Fibroblast of lung (primary cell): ENCODE results near the gene SLC11A2. TPM values are rescaled to one million over a fixed set of nuclear protein-coding genes. Genes with fewer than 3 reads are reported as not detected.
A peak's percentile ranks its signal among the peaks of the same experiment; 100 is the strongest.

Experiments used
- DNase-seq, 2 donors: peaks; one replicate each; pipeline versions ENCODE4 v3.0.0 to v3.0.0-alpha.2; 2010; ENCODE audit warnings: low read depth in 2 of 2
- H2AFZ ChIP-seq: 2 replicates; pipeline ENCODE4 v1.5.1; 2012; ENCODE audit warnings: low read length, control low read depth, inconsistent platforms
- H3K27ac ChIP-seq: 2 replicates; pipeline ENCODE4 v1.5.1; 2011; ENCODE audit warnings: low read length, control low read depth; ENCODE audit not compliant: insufficient read depth
- H3K27me3 ChIP-seq: 2 replicates; pipeline ENCODE4 v1.5.1; 2011; ENCODE audit warnings: mild to moderate bottlenecking, low read length; ENCODE audit not compliant: control insufficient read depth, insufficient read depth
- H3K36me3 ChIP-seq: 2 replicates; pipeline ENCODE4 v1.5.1; 2011; ENCODE audit warnings: low read length; ENCODE audit not compliant: control insufficient read depth, insufficient read depth
- H3K4me1 ChIP-seq: 2 replicates; pipeline ENCODE4 v1.5.1; 2011; ENCODE audit warnings: low read length; ENCODE audit not compliant: control insufficient read depth, insufficient read depth; ENCODE audit errors: extremely low read depth
- H3K4me2 ChIP-seq: 2 replicates; pipeline ENCODE4 v1.5.1; 2011; ENCODE audit warnings: low read length, control low read depth; ENCODE audit not compliant: insufficient read depth; ENCODE audit errors: extremely low read depth
- H3K4me3 ChIP-seq, 4 experiments: fragments of 200-600 bp in 1 of 4; sonication (generic) in 1 of 4; replicated peaks in 1 of 4; 2 replicates each; pipeline ENCODE4 v1.5.1; 2011 to 2016; ENCODE audit warnings: low read length in 4 of 4, low read depth in 3 of 4, mild to moderate bottlenecking in 3 of 4, control low read depth in 2 of 4, inconsistent platforms in 1 of 4, mixed read lengths in 1 of 4; ENCODE audit not compliant: insufficient read depth in 1 of 4; ENCODE audit errors: control extremely low read depth in 1 of 4
- H3K79me2 ChIP-seq: 2 replicates; pipeline ENCODE4 v1.5.1; 2012; ENCODE audit warnings: mild to moderate bottlenecking, low read length, inconsistent platforms; ENCODE audit not compliant: control insufficient read depth, insufficient read depth
- H3K9ac ChIP-seq: 2 replicates; pipeline ENCODE4 v1.5.1; 2011; ENCODE audit warnings: mild to moderate bottlenecking, low read length, control low read depth; ENCODE audit not compliant: insufficient read depth
- H3K9me3 ChIP-seq: 2 replicates; pipeline ENCODE4 v1.5.1; 2012; ENCODE audit warnings: low read depth, low read length; ENCODE audit not compliant: control insufficient read depth, insufficient read depth
- H4K20me1 ChIP-seq: 2 replicates; pipeline ENCODE4 v1.5.1; 2011; ENCODE audit warnings: low read length; ENCODE audit not compliant: control insufficient read depth, insufficient read depth; ENCODE audit errors: extremely low read depth
- EZH2 ChIP-seq: IDR thresholded peaks from 2 replicates; pipeline ENCODE4 v1.5.1; 2012; ENCODE audit warnings: low read length, control low read depth, mild to moderate bottlenecking; ENCODE audit errors: missing control alignments
- polyA plus RNA-seq, 2 donors: library from polyadenylated mRNA; depleted of rRNA in 1 of 2; stranded (reverse) in 1 of 2; unstranded in 1 of 2; fragments of >200 nt; gene quantifications; 2 replicates each; pipeline ENCODE4 v1.2.1, GENCODE V29; 2011 to 2012; ENCODE audit warnings: missing spikeins in 1 of 2
- total RNA-seq: library from RNA; depleted of rRNA; stranded (reverse); fragments of >200 nt; gene quantifications from 2 replicates; pipeline ENCODE4 v1.2.1, GENCODE V29; 2014
- TF ChIP-seq, protein P1 (sequence below), 2 donors: IDR thresholded peaks in 1 of 2; conservative IDR thresholded peaks in 1 of 2; 1 replicate in 1 of 2; 2 replicates in 1 of 2; pipeline ENCODE4 v1.5.1; 2011 to 2012; ENCODE audit warnings: low read length in 2 of 2, control low read depth in 1 of 2, inconsistent platforms in 1 of 2, low read depth in 1 of 2, mild to moderate bottlenecking in 1 of 2

SLC11A2 gene
- total and polyA plus RNA-seq, 2 donors (not counting 1 experiment from before 2014, with no cell fraction given) = 38.6 to 75.0 TPM

DNA sequence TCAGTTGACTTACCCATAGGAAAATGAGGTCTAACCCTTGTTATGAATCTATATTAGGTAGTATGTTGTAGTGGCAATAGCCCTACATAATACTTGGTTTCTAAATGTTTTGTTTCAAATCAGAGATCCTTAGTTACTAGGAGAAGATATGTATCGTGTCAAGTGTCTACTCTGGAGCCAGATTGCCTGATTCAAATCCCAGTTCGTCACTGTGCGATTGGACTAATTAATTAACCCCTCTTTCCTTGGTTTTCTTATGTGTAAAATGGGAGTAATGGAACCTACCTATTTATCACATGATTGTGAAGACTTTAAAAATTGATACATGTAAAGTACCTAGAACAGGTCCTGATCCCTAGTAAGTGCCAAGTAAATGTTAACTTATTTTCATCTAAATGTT is 23.3 kb upstream of the SLC11A2 start:
- no peaks in the 10 kb centered on the region for H4K20me1 ChIP-seq
- H3K4me2 ChIP-seq = peak overlapping the region; percentile 99
- DNase-seq = no peak
- peaks cover 5% of the 10 kb centered on the region for H3K4me1 ChIP-seq
- H3K79me2 ChIP-seq = peaks cover 17% of the 10 kb centered on the region
- peak overlapping the region; percentile 86 to 99 (median 92) for H3K4me3 ChIP-seq
- TF ChIP-seq, protein P1, sequence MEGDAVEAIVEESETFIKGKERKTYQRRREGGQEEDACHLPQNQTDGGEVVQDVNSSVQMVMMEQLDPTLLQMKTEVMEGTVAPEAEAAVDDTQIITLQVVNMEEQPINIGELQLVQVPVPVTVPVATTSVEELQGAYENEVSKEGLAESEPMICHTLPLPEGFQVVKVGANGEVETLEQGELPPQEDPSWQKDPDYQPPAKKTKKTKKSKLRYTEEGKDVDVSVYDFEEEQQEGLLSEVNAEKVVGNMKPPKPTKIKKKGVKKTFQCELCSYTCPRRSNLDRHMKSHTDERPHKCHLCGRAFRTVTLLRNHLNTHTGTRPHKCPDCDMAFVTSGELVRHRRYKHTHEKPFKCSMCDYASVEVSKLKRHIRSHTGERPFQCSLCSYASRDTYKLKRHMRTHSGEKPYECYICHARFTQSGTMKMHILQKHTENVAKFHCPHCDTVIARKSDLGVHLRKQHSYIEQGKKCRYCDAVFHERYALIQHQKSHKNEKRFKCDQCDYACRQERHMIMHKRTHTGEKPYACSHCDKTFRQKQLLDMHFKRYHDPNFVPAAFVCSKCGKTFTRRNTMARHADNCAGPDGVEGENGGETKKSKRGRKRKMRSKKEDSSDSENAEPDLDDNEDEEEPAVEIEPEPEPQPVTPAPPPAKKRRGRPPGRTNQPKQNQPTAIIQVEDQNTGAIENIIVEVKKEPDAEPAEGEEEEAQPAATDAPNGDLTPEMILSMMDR (conservative IDR thresholded peaks at IDR 0.05 in 1 of 2, IDR thresholded peaks at IDR 0.05 in 1 of 2; ENCODE audit: low read depth in 1 of 2, low read length in 2 of 2) = no peak
- TF ChIP-seq EZH2 = no peak
- H3K27ac ChIP-seq = no peak overlapping the region
- H3K9ac ChIP-seq = no peak overlapping the region
- no peaks in the 10 kb centered on the region for H3K27me3 ChIP-seq
- H2AFZ ChIP-seq = no peak overlapping the region
- no peaks in the 10 kb centered on the region for H3K9me3 ChIP-seq
- peaks cover 3% of the 10 kb centered on the region for H3K36me3 ChIP-seq

GRCh38 chr12:51048661-51049251 is 22.6 kb upstream of the SLC11A2 start:
- Histone ChIP-seq H3K79me2 (peaks cover 17% of the 10 kb centered on the region), H3K27me3 (no peaks in the 10 kb centered on the region), H3K4me3 (peak overlapping the region; percentile 86 to 99 (median 92)), H3K4me1 (peaks cover 5% of the 10 kb centered on the region), H3K27ac (peak overlapping the region; percentile 88), H4K20me1 (no peaks in the 10 kb centered on the region), H2AFZ (peak overlapping the region; percentile 68), H3K9ac (peak overlapping the region; percentile 68), H3K36me3 (peaks cover 2% of the 10 kb centered on the region), H3K9me3 (no peaks in the 10 kb centered on the region), H3K4me2 (peak overlapping the region; percentile 99)
- no peak for DNase-seq
- TF ChIP-seq, protein P1 (conservative IDR thresholded peaks at IDR 0.05 in 1 of 2, IDR thresholded peaks at IDR 0.05 in 1 of 2; ENCODE audit: low read depth in 1 of 2, low read length in 2 of 2) = no peak
- TF ChIP-seq EZH2 = no peak

DNA sequence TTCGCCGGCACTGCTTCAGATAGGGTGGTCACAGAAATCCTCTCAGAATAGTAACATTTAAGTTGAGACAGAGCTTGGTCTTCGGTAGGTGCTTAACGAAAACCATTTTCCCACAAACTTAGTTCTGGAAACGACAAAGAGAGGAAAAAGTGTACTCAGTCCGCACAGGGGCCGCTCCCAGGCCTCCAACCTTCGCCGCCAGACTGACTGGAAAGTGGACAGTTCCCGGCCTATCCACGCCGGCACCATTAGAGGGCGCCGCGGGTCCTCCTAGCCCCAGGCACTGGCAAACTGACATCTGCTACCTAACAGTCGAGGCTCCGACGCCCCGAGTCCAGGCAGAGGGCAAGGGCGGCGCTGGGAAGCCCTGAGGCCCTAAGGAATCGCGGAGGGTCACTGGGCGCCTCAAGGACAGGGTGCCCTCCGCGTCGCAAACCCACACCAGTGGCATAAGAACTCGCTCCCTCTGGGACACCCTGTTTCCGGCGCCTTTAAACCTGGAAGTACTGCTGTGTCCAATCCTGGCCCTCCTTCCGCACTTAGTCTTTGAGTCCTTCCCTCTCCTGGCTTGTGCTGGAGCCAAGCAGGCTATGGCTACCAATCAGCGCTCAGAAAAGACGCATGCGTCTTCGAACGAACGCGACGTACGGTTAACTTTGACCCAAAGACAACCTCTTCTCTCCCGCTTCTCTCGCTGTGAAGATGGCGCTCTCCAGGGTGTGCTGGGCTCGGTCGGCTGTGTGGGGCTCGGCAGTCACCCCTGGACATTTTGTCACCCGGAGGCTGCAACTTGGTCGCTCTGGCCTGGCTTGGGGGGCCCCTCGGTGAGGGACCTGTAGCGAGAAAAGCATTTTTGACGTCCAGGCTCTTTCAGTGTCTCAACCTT is 21.7 kb upstream of the SLC11A2 start, which contains the start of gene LETMD1:
Gene LETMD1, plus strand, starts transcription at position 673 of the 886 bp plus-strand sequence. Its CDS starts 30 bp downstream, at position 703.
- Histone ChIP-seq H3K36me3 (peaks cover 2% of the 10 kb centered on the region), H3K79me2 (peaks cover 17% of the 10 kb centered on the region)

More for the DNA sequence above, 21.7 kb upstream of the SLC11A2 start, which contains the start of gene LETMD1:
- peak within 1 kb of the TSS; percentile 86 to 99 (median 92) for H3K4me3 ChIP-seq
- peaks cover 5% of the 10 kb centered on the region for H3K4me1 ChIP-seq
- TF ChIP-seq EZH2 = no peak
- TF ChIP-seq, protein P1 (conservative IDR thresholded peaks at IDR 0.05 in 1 of 2, IDR thresholded peaks at IDR 0.05 in 1 of 2; ENCODE audit: low read depth in 1 of 2, low read length in 2 of 2) = peak; percentile 90 to 92
- H3K27me3 ChIP-seq = no peaks in the 10 kb centered on the region
- peak within 1 kb of the TSS; percentile 88 for H3K27ac ChIP-seq
- peak within 1 kb of the TSS; percentile 75 for H3K9ac ChIP-seq
- H3K4me2 ChIP-seq = peak within 1 kb of the TSS; percentile 99
- H2AFZ ChIP-seq = peak within 1 kb of the TSS; percentile 96
- H4K20me1 ChIP-seq = no peaks in the 10 kb centered on the region
- peak; percentile 98 to 99 for DNase-seq
- H3K9me3 ChIP-seq = no peaks in the 10 kb centered on the region
